SIG-M5 (cell line): ENCODE measurements around the gene NAT16.
"Not testable (repeated sequence)": the region's sequence is repeated elsewhere in the genome, so short reads cannot be mapped to it uniquely, and the experiment has no call there.

ENCODE experiments used
- DNase-seq: peaks from one replicate; lab custom pipeline; 2025; lab: John Stamatoyannopoulos, UW

Gene NAT16

GRCh38 chr7:101180130-101180755 is at the start of gene NAT16:
Gene NAT16 (minus strand): TSS chr7:101180293. CDS start chr7:101174807, 5,486 bp downstream.
- DNase-seq: no peak

GRCh38 chr7:101226721-101227120 is 46.6 kb upstream of the NAT16 start:
- DNase-seq: no peak

GRCh38 chr7:101225650-101226049 is 45.6 kb upstream of the NAT16 start:
- DNase-seq: no peak

- no peak for DNase-seq
Measured at GRCh38 chr7:101223528-101223927, 43.4 kb upstream of the NAT16 start.

DNA sequence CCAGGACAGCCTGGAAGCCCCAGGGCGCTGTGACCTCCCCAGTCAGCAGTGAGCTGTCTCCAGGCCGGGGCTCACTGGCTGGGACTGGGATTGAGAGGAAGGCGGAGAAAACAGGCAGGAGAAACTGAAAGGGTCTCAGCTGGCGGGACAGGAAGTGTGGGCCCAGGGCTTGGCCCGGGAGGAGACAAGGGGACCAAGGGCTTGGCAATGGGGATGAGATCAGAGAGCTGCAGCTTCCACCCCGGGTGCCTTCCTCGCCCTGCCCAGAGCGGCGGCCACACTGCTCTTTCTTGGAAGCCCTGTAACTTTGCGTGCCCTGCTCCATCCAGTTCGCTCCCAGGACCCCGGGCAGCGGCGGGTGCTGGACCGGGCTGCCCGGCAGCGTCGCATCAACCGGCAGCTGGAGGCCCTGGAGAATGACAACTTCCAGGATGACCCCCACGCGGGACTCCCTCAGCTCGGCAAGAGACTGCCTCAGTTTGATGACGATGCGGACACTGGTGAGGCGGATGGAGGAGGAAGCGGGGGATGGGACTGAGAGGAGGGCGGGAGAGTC is 42.3 kb upstream of the NAT16 start:
- DNase-seq: no peak

GRCh38 chr7:101220295-101220694 is 40.2 kb upstream of the NAT16 start:
- no peak for DNase-seq

DNA sequence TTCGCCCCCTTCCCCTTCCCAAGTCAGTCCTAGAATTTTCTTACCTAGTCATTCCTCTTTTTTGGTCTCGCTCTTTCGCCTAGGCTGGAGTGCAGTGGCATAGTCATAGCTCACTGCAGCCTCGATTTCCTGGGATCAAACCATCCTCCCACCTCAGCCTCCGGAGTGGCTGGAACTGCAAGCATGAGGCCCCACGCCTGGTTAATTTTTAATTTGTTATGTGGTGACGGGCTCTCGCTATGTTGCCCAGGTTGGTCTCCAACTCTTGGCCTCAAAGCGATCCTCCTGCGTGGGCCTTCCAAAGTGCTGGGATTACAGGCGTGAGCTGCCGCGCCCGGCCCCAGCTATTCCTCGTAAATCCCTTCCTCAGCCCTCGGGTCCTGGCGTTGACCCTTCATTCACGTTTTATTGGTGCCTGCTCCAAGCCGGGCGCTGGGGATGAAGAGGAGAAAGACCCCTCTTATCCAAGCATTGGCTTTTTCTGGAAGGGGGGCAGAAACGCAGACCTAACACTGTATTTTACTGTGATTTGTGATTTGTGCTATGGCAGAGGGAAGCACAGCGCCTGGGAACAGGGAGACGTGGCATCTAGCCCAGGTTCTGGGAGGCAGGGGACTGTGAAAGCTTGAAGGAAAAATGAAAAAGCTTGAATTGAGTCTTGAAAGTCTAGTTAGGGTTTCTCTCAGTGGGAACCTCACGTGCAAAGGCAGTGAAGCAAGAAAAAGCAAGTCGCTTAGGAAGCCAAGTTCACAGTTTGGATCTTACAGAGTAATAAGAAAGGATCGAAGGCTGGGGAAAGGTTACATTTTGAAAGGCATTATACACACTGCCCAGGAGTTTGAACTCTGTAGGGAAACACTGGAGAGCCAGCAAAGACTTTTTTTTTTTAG is 38.4 kb upstream of the NAT16 start:
- DNase-seq: no peak

DNA sequence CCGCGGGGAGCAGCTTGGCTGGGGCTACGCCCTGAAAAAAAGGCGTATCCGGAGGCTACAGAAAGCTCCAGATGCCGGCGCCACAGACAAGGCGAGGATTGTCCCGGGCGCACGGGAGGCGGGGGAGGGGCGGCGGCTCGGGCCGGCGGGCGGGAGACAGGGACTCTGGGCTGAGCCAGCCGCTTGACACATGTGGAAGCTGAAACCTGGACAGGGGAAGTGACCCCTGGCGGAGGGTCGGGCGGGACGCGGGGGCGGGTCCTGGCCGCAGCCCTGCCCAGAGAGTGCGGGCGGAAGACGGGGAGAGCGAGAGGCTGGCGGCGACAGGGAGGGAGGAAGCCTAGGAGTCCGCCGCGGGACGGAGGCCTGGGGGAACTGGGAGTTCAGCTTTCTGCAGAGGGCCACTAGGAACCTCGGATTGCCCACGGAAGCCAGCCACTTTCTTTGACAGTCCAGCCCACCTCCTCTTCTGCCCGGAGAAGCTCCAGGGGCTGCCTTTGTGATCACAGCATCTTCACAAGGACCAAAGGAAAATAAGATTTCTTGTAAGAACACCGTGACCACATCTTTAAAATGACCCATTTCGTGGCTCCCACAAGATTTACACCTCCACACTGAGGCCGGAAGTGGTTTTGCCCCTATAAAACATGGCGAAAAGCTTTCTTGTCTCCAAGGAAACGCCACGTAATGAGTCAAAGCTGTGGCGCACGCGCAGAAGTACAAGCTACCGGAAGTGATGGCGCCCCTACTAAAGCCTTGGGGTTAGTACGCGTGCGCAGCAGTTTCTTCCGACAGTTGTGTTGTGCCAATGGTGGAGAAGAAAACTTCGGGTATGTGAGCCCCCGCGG is 37.5 kb upstream of the NAT16 start, which contains the start of the genes PLOD3 and ZNHIT1:
PLOD3 (minus strand) TSS at position 194 of the 848 bp plus-strand sequence. CDS start 307 bp downstream, outside the sequence.
ZNHIT1 (plus strand) TSS at position 778 of the 848 bp plus-strand sequence; CDS start at position 809, 31 bp downstream.
- peak; percentile 68 for DNase-seq

DNA sequence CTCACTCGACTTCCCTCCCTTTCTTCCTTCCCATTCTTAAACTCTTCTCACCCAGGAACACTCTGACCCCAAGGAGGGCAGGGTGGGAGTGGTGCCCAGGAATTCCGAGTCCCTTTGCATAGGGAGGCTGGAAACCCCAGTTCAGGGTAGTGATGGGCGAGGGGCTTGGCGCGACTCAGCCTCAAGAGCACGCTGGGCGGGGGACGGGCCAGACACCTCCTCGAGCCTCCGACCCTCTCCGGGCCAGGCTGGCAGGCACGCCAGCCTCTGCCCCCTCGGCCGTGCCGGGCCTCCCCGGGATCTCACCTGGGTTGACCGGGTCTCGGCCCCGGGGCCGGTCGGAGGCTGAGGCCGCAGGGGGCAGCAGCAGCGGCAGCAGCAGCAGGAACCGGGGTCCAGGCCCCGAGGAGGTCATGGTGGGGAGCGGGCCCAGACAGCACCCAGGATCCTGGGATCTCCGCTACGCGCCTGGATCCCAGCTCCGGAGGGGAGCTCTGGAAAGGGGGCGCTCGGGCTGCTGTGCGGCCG is 36.8 kb upstream of the NAT16 start:
- no peak for DNase-seq

DNA sequence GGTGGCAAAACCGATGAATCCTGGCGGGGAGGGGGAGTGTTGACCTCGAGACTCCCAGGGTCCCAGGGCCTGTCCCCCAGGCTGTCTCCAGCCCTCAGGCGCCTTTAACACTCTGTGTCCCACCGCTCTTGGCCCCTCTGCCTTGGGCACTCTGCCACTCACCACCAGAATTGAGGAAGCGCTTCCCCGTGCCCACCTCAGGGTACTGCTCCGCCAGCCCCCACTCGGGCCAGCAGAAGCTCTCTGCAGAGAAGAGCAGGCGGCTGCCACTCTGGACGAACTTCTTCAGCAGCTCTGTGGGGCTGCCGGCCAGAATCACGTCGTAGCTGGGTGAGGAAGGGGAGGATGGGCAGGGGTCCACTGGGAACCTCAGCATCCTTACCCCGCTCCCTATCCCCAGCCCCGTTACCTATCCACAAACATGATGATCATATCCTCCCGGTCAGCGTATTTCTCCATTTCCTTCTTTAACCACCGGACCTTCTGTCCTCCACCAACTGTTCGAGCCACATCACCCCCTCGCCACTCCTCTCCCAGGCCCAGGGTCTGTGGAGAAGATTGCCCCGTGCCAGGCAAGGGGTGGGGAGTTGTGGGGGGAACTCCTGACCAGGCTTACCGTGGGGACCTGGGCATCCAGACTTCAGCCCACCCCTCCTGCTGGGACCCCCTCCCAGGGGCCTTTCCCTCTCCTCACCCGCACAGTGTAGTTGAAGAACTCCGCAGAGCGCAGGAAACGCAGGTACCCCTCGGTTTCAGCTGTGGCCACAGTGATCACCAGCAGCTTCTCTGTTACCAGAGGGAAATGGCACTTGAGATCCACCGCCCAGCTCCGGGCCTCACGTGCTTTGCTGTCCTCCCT is 36.1 kb upstream of the NAT16 start:
- DNase-seq: no peak

DNA sequence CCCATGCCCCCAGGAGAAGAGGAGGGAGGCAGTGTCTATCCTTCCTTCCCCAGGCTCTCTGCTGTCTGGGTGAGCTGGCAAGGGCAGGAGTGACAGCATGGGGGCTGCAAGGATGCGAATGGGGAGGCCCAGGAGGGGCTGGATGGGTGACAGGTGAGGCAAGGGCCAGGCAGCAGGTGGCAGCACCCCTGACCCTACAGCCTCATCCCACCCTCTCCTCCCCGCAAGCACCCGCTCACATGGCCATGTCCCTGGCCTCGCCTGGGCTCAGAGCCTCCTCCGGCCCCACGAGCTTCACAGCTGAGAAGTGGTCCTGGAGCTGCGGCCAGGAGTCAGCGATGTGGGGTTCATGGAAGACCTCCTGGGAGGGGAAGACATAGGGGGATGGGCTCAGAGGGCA is 31.9 kb upstream of the NAT16 start:
- no peak for DNase-seq

DNA sequence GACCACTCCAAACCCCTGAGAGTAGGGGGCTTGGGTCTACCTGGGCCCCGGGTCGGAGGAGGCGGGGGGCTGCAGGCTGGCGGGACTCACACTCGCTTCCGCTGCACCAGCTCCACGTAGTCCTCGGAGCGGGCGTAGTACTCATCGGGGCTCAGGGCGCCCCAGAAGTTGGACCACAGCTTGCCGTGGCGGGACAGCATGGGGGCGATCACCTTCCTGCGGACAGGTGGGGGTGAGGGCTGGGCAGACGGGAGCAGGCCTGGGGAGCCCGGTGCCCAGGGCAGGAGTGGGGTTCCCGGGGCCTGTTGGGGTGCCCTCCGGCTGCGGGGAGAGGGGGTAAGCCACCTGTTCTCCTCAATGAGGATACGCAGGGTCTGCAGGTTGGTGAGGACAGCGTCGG is 31.4 kb upstream of the NAT16 start:
- no peak for DNase-seq

DNA sequence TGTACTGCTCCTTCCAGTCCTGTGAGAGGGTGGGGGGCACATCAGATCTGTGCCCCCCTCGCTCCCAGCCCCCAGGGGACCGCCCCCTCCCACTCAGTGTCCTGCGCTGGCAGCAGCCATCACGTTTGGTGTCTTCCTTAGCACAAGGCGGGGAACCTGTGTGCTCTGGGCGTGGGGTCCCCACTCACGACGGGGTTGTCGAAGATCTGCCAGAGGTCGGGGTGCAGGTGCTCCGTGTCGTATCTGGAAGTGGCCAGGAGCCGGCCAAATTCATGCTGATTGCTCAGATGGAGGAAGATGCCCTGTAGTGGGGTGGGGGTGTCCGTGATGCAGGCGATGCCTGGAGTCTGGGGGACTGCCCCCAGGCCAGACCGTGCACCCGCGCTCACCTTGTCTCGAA is 30.1 kb upstream of the NAT16 start:
- no peak for DNase-seq

DNA sequence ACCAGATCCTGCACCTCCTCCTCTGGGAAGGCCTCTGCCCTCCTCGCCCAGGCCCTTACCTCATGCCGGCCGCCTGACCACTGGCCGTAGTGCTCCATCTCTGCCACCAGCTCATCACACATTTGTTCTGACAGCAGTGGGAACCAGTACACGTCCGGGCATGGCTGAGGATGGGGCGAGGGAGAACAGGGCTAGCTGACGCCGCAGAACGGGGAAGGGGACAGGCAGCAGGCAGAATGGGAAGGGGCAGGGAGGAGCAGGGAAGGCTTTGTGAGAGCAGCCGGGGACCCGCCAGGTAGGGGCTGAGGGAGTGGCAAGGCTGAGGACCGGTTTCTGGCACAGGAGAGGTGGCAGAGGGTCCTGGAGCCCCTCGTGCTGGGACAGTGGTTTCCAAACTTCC is 28.7 kb upstream of the NAT16 start:
- no peak for DNase-seq

GRCh38 chr7:101207459-101207858 is 27.4 kb upstream of the NAT16 start:
- no peak for DNase-seq

- no peak for DNase-seq
Measured at GRCh38 chr7:101206665-101207042, 26.6 kb upstream of the NAT16 start.

DNA sequence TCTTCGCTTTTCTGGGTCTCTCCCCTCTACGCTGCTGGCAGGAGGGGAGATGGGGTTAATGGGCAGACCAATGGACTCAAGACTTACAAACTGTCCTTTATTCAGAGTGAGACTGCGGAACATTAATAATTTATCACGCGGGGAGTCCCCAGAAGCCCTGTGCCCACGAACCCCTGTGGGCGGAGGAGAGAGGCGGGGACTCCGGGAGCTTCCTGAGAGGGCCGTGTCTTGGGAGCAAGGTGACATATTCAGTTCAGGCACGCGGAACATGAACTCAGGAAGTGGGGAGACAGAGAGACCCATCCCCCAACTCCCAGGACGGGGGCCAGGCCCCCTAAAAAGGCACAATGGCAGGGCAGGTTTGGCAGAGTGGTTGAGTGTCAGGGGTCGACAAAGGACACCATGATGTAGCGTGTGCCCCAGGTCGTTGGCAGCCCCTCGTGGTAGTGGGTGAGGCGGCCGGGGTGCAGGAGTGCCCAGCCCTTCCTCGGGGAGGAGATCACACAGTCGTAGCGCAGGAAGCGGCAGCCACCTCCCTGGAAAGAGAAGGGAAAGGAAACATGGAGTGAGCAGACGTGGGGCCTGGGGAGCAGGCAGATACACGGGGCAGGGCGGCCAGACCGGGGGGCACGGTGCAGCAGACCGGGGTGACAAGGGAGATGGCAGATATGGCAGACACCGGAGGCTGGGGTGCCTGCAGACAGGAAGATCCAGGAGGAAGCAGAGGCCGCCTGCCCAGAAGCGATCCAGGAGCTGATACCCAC is 26.0 kb upstream of the NAT16 start:
- DNase-seq: no peak

DNA sequence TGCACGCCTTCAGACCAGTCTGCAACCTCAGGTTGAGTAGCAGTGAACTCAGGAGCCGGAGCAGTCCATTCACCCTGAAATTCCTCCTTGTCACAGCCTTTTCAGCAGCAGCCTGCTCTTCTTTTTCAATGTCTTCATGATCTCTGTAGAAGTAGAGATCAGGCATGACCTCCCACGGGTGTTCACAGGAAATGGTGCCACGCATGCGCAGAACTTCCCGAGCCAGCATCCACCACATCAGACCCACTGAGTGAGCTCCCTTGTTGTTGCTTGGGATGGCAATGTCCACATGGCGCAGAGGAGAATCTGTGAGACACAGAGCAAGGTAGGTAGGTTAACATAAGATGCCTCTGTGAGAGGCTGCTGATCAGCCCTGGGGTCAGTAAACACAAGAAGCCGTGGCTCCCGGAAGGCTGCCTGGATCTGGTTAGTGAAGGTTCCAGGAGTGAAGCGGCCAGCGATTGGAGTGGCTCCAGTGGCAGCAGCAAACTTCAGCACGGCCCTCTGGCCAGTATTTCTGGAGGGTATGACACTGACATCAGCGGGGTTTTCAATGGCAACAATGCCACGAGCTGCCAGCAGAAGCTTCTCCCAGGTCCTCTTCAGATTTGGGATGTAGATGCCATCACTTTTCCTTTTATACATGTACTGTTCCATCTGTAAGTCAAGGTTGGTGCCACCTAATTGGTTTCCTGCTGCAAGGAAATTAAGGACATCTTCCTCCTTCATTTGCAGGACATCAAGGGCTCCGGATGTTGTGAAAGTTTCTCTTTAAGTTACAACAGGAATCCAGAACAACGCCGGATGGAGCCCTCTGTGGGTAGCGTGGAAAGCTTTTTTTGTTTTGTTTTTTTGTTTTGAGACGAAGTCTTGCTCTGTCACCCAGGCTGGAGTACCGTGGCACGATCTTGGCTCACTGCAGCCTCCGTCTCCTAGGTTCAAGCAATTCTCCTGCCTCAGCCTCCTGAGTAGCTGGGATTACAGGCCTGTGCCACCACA is 23.9 kb upstream of the NAT16 start:
- DNase-seq: not testable (repeated sequence)

GRCh38 chr7:101202603-101202918 is 22.5 kb upstream of the NAT16 start:
- DNase-seq: no peak
